GM19035 (cell line): Measurements from ENCODE around the gene ZRANB1.

Source experiments
- ATAC-seq: cut with Tn5 transposase; IDR thresholded peaks from one replicate; pipeline ENCODE4 v1.9.1; 2021; ENCODE audit not compliant: unreplicated experiment

ZRANB1 gene

GRCh38 chr10:125017547-125018298 is 75.8 kb downstream of the ZRANB1 start:
- no peak for ATAC-seq

DNA sequence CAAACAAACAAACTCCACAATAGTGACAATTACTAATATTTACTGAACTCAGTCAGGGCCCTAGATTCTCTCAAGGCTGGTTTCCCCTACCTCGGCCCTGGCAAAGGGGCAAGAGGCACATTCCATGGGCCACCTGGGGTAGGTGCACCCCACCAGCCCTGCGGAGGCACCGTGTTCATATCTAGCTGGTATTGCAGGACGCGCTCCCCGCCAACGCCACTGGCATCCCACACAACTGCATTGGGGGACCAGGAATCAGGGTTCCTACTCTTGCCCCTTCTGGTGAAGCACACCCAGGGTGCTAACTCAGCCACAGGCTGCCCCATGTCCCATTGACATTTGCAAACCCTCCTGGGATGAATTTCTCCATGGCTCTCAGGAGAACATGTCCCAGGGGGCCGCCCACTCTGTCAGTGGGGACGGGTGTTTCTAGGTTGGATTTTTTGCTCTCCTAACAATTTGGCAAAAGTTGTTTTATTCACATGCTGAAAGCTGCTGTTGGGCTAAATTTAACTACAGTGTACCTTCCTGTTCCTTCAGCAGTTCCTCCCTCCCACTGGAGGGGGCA is 76.7 kb downstream of the ZRANB1 start:
- no peak for ATAC-seq

DNA sequence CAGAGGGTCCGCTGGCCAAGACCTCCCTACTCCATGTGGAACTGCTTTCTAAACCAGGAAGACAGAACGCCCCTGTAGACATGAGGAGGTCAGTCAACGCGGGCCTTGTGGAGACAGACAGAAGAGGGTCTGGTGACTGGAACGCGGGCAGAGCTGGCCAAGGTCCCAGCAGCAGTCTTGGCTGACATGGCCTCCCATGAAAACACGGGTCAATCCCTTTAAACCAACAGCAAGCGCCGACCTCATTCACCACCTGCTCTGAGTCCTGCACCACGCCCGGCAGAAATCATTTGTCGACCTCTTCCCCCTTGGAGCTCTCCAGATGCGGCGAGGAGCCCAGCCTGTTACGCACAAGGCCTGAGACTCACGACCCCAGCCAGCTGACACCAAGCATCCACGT is 78.5 kb downstream of the ZRANB1 start:
- no peak for ATAC-seq

DNA sequence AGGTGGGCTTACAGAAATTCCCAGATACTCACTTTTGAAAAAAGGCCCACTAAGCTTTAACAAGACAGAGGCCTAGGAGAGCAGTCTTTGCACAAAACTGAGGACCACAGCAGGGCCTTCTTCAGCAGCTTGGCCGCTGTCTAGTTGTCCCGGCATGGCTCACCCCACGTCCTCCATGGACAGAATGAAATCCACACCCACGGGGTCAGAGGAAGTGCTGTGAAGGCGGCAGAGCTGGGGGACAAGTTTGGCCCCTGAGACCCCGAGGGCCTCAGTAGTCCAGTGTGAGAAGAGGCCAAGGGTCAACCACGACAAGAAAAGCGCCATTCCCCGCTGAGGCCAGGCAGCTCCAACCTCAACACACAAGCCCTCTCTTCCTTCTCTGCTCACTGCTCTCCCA is 78.9 kb downstream of the ZRANB1 start:
- no peak for ATAC-seq

GRCh38 chr10:125021686-125022344 is 79.9 kb downstream of the ZRANB1 start:
- no peak for ATAC-seq

DNA sequence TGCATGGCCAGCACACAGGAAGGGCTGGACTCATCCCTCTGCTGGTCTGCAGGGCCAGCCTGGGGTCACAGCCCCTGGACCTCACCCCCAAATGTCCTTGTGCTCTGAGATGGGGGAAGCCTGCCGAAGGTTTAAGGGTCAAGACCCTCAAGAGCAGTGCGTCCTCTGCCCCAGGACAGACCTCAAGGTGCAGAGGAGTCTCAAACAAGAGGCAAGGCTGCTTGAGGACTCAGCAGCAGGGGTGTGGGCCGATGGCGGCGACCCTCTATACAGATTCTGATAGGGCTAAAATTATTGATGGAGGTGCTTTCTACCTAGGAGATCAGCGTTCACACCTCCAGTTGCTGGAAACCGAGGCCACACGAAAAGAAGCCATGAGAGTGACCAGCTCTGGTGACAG is 80.7 kb downstream of the ZRANB1 start:
- no peak for ATAC-seq

GRCh38 chr10:125023255-125023654 is 81.3 kb downstream of the ZRANB1 start:
- ATAC-seq = no peak

GRCh38 chr10:125023862-125024496 is 82.1 kb downstream of the ZRANB1 start:
- no peak for ATAC-seq

- ATAC-seq = no peak
Measured at GRCh38 chr10:125024497-125025234, 82.7 kb downstream of the ZRANB1 start.

GRCh38 chr10:125025341-125025740 is 83.4 kb downstream of the ZRANB1 start:
- ATAC-seq = no peak

DNA sequence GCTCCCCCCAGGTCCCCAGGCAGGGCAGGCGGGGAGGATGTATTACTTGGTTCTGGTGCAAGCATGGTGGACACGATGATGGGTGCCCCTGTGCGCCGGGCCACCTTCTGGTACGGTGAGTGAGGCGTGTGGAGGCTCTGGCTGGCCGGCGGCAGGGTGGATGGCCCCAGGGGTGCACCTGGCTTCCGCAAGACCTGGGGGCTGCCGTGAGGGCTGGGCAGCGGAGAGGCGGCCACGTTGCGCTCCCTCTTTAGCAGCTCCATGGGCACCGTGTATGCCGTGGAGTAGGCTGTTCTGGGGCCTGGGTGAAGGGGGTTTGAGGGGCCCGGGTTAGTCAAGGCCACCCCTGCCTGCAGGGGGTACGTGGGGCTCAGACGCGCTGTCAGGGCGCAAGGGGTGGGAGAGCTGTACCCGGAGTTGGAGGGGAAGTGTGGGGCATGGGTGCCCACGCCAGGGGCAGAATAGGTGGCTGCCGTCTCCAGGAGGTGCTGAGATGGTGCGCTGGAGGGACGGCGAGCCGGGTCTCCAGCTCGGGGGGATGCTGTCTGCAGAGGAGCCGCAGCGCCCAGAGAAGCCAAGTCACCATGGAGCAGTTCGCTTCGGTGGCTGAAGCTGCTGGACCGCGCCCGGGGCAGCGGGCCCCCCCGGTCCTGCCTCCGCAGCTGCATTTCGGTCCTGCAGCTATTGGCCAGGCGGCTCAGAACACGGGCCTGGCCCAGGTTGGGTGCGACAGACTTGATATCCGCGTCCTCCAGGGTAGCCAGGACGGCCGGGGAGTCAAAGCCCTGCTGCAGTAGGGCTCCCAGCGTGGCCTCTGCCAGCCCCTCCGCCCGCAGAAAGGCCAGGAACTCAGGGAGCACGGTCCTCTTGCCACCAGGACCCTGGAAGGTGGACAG is 84.4 kb downstream of the ZRANB1 start:
- no peak for ATAC-seq

DNA sequence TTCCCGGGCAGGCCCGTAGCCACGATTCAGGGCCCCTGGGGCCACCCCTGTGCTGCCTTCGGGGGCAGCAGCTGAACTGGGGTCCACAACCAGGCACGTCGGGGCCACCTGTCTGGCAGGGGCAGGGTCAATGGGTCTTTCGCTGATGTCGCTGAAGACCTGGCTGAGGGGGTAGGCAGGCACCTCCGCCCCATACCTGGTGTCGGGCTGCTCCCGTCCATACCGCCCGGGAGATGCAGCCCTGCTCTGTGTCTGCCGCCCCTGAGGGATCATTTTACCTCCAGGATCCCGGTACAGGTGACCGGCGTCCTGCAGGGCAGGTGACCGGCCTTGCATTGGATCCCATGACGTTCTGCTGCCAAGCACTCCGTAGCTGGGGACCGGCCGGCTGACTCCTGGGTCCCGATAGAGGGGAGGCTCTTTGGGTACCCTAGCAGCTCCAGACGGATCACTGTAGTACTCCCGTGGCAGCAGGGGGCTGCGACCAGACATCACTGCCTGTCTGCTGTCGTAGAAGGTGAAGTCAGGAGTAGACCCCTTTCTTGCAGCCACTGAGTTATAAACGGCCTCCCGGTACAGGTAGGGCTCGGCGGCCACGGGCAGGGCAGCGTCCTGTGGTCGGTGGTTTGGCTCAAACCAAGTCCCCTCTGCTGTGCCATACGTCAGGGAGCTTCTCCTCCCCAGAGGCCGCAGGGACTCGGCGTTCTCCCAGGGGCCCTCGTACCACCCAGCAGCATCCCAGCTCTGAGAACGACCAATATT is 85.2 kb downstream of the ZRANB1 start:
- no peak for ATAC-seq

- ATAC-seq = no peak
Measured at GRCh38 chr10:125027871-125028869, 86.2 kb downstream of the ZRANB1 start.

- ATAC-seq = no peak
Measured at GRCh38 chr10:125029584-125030242, 87.8 kb downstream of the ZRANB1 start.

DNA sequence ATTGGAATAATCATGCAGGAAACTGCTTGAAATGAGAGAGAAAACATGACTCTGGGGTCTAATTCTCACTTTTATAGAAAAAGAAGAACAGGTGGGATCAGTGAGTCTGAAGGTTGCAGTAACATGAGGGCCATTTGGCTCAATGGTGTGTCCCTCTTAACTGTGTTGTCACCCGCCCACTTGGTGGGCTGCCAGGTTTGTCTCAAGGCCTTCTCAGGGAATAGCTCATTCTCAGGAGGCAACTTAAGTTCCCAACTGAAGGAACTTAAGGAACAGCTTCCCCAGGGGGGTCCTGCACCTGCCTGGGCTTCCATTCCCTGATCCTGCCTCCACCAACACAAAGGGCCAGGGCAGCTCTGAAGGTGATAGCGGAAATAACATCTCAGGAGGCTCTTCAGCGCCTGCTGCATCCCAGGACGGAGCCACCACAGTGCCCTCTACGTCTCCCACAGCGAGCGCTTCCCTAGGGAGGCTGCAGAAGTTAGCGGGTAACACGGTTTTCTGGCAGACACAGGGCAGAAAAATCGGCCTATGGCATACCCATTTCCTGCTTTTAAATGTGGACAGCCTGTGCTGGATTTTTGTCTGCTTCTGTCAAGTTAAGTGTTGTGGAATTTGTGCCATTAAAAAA is 88.8 kb downstream of the ZRANB1 start:
- no peak for ATAC-seq

DNA sequence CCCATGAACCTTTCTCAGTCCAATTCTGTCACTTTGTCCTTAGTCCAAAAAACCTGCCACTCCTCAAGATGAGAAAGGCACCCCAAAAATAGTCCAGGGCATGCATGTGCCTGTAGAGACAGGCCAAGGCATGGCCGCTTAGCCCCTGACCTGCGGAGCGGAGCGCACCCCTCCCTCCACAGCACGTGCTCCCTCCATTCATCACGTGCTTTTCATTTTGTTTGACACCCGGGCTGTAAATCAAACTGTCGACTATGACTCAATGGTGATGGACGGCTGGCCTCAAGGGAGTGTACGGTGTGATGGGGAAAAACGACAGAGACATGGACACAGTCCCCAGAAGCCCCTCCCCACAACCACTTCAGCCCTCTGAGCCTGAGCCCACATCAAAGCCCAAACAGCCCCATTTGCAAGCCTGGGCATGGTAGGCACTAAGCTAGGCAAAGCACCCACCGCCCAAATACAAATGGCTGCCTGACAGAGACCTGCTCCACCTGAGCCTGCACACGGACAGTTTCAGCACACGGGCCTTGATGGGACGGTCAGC is 90.6 kb downstream of the ZRANB1 start:
- ATAC-seq = no peak
